Chondrocyte (in vitro differentiated cells): ENCODE results near the gene PRTG. TPM values are rescaled to one million over a fixed set of nuclear protein-coding genes. Genes with fewer than 3 reads are reported as not detected.
"Not testable (repeated sequence)": the region's sequence is repeated elsewhere in the genome, so short reads cannot be mapped to it uniquely, and the experiment has no call there.

Source experiments
- DNase-seq: peaks from one replicate; pipeline ENCODE4 v3.0.0; 2021; ENCODE audit warnings: mixed read lengths, low spot score
- H3K27ac Mint-ChIP-seq: one replicate; pipeline ENCODE4 v1.8.0; 2021; ENCODE audit warnings: mild to moderate bottlenecking, moderate library complexity, mixed read lengths; ENCODE audit not compliant: unreplicated experiment
- H3K27me3 Mint-ChIP-seq: 2 replicates; pipeline ENCODE4 v1.8.0; 2021; ENCODE audit warnings: low read depth, mixed read lengths
- H3K36me3 Mint-ChIP-seq: 2 replicates; pipeline ENCODE4 v1.8.0; 2021; ENCODE audit warnings: low read depth, mixed read lengths
- H3K4me1 Mint-ChIP-seq: 2 replicates; pipeline ENCODE4 v1.8.0; 2021; ENCODE audit warnings: low read depth, mild to moderate bottlenecking, mixed read lengths
- H3K4me3 Mint-ChIP-seq: one replicate; pipeline ENCODE4 v1.8.0; 2021; ENCODE audit warnings: mild to moderate bottlenecking, moderate library complexity, mixed read lengths; ENCODE audit not compliant: unreplicated experiment
- H3K9me3 Mint-ChIP-seq: 2 replicates; pipeline ENCODE4 v1.8.0; 2021; ENCODE audit warnings: low read depth, mixed read lengths
- total RNA-seq: library from RNA; stranded (reverse); gene quantifications from 3 replicates; pipeline ENCODE4 v1.2.1, GENCODE V29; 2021
- TF ChIP-seq, protein P1 (sequence below): fragments of 200-600 bp; sonication (generic); IDR thresholded peaks from 2 replicates; pipeline ENCODE4 v1.5.0; 2021; ENCODE audit warnings: antibody characterized with exemption, mild to moderate bottlenecking, moderate library complexity

Gene PRTG
- total RNA-seq, 1 donor from 2014 or later = 3.1 TPM

GRCh38 chr15:55737373-55737772 lies 5.6 kb downstream of the PRTG start:
- Mint-ChIP-seq H3K27ac (no peak overlapping the region), H3K4me1 (peaks cover 9% of the 10 kb centered on the region), H3K9me3 (no peaks in the 10 kb centered on the region), H3K27me3 (no peaks in the 10 kb centered on the region), H3K4me3 (no peak overlapping the region), H3K36me3 (no peaks in the 10 kb centered on the region)
- TF ChIP-seq, protein P1, sequence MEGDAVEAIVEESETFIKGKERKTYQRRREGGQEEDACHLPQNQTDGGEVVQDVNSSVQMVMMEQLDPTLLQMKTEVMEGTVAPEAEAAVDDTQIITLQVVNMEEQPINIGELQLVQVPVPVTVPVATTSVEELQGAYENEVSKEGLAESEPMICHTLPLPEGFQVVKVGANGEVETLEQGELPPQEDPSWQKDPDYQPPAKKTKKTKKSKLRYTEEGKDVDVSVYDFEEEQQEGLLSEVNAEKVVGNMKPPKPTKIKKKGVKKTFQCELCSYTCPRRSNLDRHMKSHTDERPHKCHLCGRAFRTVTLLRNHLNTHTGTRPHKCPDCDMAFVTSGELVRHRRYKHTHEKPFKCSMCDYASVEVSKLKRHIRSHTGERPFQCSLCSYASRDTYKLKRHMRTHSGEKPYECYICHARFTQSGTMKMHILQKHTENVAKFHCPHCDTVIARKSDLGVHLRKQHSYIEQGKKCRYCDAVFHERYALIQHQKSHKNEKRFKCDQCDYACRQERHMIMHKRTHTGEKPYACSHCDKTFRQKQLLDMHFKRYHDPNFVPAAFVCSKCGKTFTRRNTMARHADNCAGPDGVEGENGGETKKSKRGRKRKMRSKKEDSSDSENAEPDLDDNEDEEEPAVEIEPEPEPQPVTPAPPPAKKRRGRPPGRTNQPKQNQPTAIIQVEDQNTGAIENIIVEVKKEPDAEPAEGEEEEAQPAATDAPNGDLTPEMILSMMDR = no peak
- DNase-seq = no peak

DNA sequence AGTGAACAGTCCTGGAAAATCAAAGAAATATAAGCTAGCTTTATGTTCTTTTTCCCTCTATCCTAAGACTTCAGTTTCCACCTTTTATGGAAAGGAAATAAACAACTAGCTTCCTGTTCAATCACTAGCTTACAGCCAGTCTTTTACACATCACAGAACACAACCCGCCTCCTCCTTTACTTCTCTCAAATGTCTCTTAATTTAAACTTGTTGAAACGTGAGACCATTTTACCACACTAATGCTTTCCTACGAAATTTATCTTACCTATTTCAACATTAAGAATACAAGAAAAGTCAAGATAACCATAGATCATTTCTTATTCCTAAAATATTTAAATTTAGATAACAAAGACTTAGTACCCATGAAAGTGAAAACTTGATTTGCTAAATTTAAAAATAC lies 6.2 kb downstream of the PRTG start:
- Mint-ChIP-seq H3K27me3 (no peaks in the 10 kb centered on the region), H3K9me3 (no peaks in the 10 kb centered on the region), H3K4me1 (peaks cover 9% of the 10 kb centered on the region), H3K27ac (no peak overlapping the region), H3K36me3 (no peaks in the 10 kb centered on the region), H3K4me3 (no peak overlapping the region)
- no peak for DNase-seq
- TF ChIP-seq, protein P1 = no peak

- Mint-ChIP-seq H3K36me3 (no peaks in the 10 kb centered on the region), H3K9me3 (no peaks in the 10 kb centered on the region), H3K27me3 (no peaks in the 10 kb centered on the region), H3K4me3 (no peak overlapping the region), H3K27ac (peak overlapping the region; percentile 59), H3K4me1 (peaks cover 9% of the 10 kb centered on the region)
- no peak for DNase-seq
- TF ChIP-seq, protein P1 = no peak
Observed at GRCh38 chr15:55734641-55735040, 8.3 kb downstream of the PRTG start.

- not testable (repeated sequence) for H3K27ac Mint-ChIP-seq, H3K9me3 Mint-ChIP-seq, H3K27me3 Mint-ChIP-seq, H3K36me3 Mint-ChIP-seq, H3K4me3 Mint-ChIP-seq, DNase-seq, H3K4me1 Mint-ChIP-seq
Observed at GRCh38 chr15:55733461-55733860, 9.5 kb downstream of the PRTG start.

DNA sequence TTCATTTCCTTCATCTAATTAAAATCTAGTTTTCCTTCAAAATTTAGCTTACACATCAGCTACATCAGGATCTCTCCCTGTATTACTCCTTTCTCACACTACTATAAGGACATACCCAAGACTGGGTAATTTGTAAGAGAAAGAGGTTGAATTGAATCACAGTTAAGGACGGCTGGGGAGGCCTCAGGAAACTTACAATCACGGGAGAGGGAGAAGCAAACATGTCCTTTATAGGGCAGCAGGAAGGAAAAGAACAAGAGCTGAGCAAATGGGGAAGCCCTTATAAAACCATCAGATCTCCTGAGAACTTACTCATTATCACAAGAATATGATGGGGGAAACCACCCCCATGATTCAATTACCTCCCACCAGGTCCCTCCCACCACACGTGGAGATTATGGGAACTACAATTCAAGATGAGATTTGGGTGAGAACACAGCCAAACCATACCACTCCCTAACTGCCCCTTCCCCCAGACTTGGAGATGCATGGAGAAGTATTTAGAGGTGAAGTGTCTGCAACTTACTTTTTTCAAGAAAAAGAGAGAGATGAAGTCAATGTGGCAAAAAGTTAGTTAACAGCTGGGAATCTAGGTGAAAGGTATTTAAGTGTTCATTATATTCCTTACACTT lies 21.3 kb downstream of the PRTG start:
- Mint-ChIP-seq H3K4me1 (no peaks in the 10 kb centered on the region), H3K27me3 (no peaks in the 10 kb centered on the region), H3K4me3 (no peak overlapping the region), H3K9me3 (peaks cover 3% of the 10 kb centered on the region), H3K27ac (no peak overlapping the region), H3K36me3 (peaks cover 2% of the 10 kb centered on the region)
- TF ChIP-seq, protein P1 = no peak
- no peak for DNase-seq

- TF ChIP-seq, protein P1 = no peak
- no peak overlapping the region for H3K27ac Mint-ChIP-seq
- no peak for DNase-seq
- H3K4me3 Mint-ChIP-seq = no peak overlapping the region
- no peaks in the 10 kb centered on the region for H3K9me3 Mint-ChIP-seq
- H3K27me3 Mint-ChIP-seq = no peaks in the 10 kb centered on the region
- peaks cover 7% of the 10 kb centered on the region for H3K4me1 Mint-ChIP-seq
- H3K36me3 Mint-ChIP-seq = no peaks in the 10 kb centered on the region
Observed at GRCh38 chr15:55715355-55716076, 27.4 kb downstream of the PRTG start.
